GM12872 (cell line): ENCODE measurements around the gene CFAP74.

ENCODE experiments used
- CTCF ChIP-seq: IDR thresholded peaks from 3 replicates; pipeline ENCODE4 v1.5.1; 2011; ENCODE audit warnings: low read depth, mild to moderate bottlenecking, low read length, moderate library complexity; ENCODE audit not compliant: insufficient read depth

The CFAP74 gene

GRCh38 chr1:1973716-1974642 lies 29.6 kb downstream of the CFAP74 start:
- no peak for TF ChIP-seq CTCF

GRCh38 chr1:1972976-1973715 lies 30.4 kb downstream of the CFAP74 start:
- TF ChIP-seq CTCF, result no peak

GRCh38 chr1:1971688-1972087 lies 31.9 kb downstream of the CFAP74 start:
- TF ChIP-seq CTCF, result no peak

GRCh38 chr1:1971017-1971416 lies 32.6 kb downstream of the CFAP74 start:
- TF ChIP-seq CTCF, result no peak

GRCh38 chr1:1969953-1970716 lies 33.5 kb downstream of the CFAP74 start:
- TF ChIP-seq CTCF, result no peak

GRCh38 chr1:1969505-1969900 lies 34.1 kb downstream of the CFAP74 start:
- TF ChIP-seq CTCF, result no peak
